HepG2 (cell line): Measurements from ENCODE around the gene MLLT10. TPM values are rescaled to one million over a fixed set of nuclear protein-coding genes. Genes with fewer than 3 reads are reported as not detected.

Experiments
- ATAC-seq: fragments of 200-7000 bp; cut with Tn5 transposase; 3 replicates; pipeline ENCODE4 v1.9.1; 2020; ENCODE audit warnings: mild to moderate bottlenecking, moderate library complexity
- BruUV-seq: library from RNA; stranded (reverse); fragments of 400-500 nt; replicated peaks from 2 replicates; lab custom pipeline; 2021; lab: Mats Ljungman, UMichigan
- CTCF ChIA-PET: fragments of 300-600 bp; formaldehyde crosslinking; extraction: SDS; loops from one replicate; lab custom pipeline; 2021; ENCODE audit warnings: low total read pairs, inconsistent platforms, low intra/inter-chr PET ratio; lab: Yijun Ruan, JAX
- POLR2A ChIA-PET: fragments of 350-600 bp; sonication (Branson Sonifier 250); formaldehyde crosslinking; loops from one replicate; lab custom pipeline; 2020; ENCODE audit warnings: antibody characterized with exemption, inconsistent platforms; lab: Yijun Ruan, JAX
- DNase-seq: peaks from one replicate; pipeline ENCODE4 v3.0.0-alpha.2; 2015; ENCODE audit warnings: low spot score
- FAIRE-seq: peaks from 3 replicates; lab custom pipeline; 2011; peaks lifted over from hg19 to GRCh38; lab: Jason Lieb, UNC
- H2AFZ ChIP-seq: one replicate; pipeline ENCODE4 v1.6.1; 2011; ENCODE audit warnings: low read length, inconsistent platforms
- H3K27ac ChIP-seq: fragments of 300-600 bp; 3 replicates; pipeline ENCODE4 v1.8.0; 2011; ENCODE audit warnings: mixed run types, mild to moderate bottlenecking, mixed read lengths, low read length, inconsistent platforms; ENCODE audit not compliant: insufficient read depth; ENCODE audit errors: extremely low read length
- H3K27me3 ChIP-seq, 2 experiments: fragments of 200-600 bp in 1 of 2; 2 replicates in 1 of 2; 3 replicates in 1 of 2; pipeline versions ENCODE4 v1.6.0 to v1.8.0; 2011; ENCODE audit warnings: low read length in 2 of 2, mild to moderate bottlenecking in 2 of 2, moderate library complexity in 2 of 2, inconsistent platforms in 1 of 2; ENCODE audit not compliant: insufficient read depth in 2 of 2, control insufficient read depth in 1 of 2
- H3K36me3 ChIP-seq, 2 experiments: fragments of 200-600 bp in 1 of 2; replicated peaks in 1 of 2; 2 replicates in 1 of 2; 3 replicates in 1 of 2; pipeline versions ENCODE4 v1.5.1 to v1.8.0; 2011; ENCODE audit warnings: low read length in 2 of 2, inconsistent platforms in 1 of 2; ENCODE audit not compliant: insufficient read depth in 2 of 2, control insufficient read depth in 1 of 2
- H3K4me1 ChIP-seq: 2 replicates; pipeline ENCODE4 v1.5.1; 2012; ENCODE audit warnings: low read length, inconsistent platforms; ENCODE audit not compliant: insufficient read depth
- H3K4me2 ChIP-seq: 2 replicates; pipeline ENCODE4 v1.6.0; 2011; ENCODE audit warnings: low read depth, low read length, inconsistent platforms
- H3K4me3 ChIP-seq, 3 experiments: fragments of 200-600 bp in 1 of 3; sonication (generic), shearing (Covaris generic) in 1 of 3; replicated peaks in 1 of 3; 2 replicates each; pipeline ENCODE4 v1.5.1; 2011 to 2016; ENCODE audit warnings: low read length in 3 of 3, inconsistent platforms in 2 of 3, low read depth in 2 of 3, mild to moderate bottlenecking in 2 of 3, control low read depth in 1 of 3, mixed read lengths in 1 of 3; ENCODE audit not compliant: insufficient read depth in 1 of 3
- H3K79me2 ChIP-seq: one replicate; pipeline ENCODE4 v1.6.1; 2011; ENCODE audit warnings: low read length, inconsistent platforms; ENCODE audit not compliant: insufficient read depth
- H3K9ac ChIP-seq: 2 replicates; pipeline ENCODE4 v1.6.0; 2011; ENCODE audit warnings: mild to moderate bottlenecking, low read depth, low read length, inconsistent platforms; ENCODE audit not compliant: insufficient read depth
- H3K9me3 ChIP-seq: 2 replicates; pipeline ENCODE4 v1.5.1; 2012; ENCODE audit warnings: mild to moderate bottlenecking, low read length
- H4K20me1 ChIP-seq: 2 replicates; pipeline ENCODE4 v1.6.0; 2011; ENCODE audit warnings: inconsistent platforms, mild to moderate bottlenecking, low read length, moderate library complexity; ENCODE audit not compliant: insufficient read depth
- IRF2 ChIP-seq: IDR thresholded peaks from 2 replicates; pipeline ENCODE4 v1.6.1; 2018; ENCODE audit warnings: missing genetic modification reagents, missing compliant biosample characterization
- MAF1 ChIP-seq: sonication (generic); formaldehyde crosslinking; IDR thresholded peaks from 2 replicates; pipeline ENCODE4 v1.5.0; 2020; ENCODE audit warnings: missing genetic modification reagents, borderline replicate concordance
- MAFF ChIP-seq: IDR thresholded peaks from 2 replicates; pipeline ENCODE4 v1.6.1; 2011; ENCODE audit warnings: low read depth, low read length, improper control_type of control experiment
- MAFK ChIP-seq, 2 experiments: IDR thresholded peaks in 1 of 2; conservative IDR thresholded peaks in 1 of 2; 2 replicates each; pipeline ENCODE4 v1.6.1; 2011; ENCODE audit warnings: improper control_type of control experiment in 2 of 2, low read length in 2 of 2
- RELA ChIP-seq: sonication (generic); formaldehyde crosslinking; IDR thresholded peaks from 2 replicates; pipeline ENCODE4 v1.4.0; 2020; ENCODE audit warnings: missing genetic modification reagents
- RFX3 ChIP-seq: IDR thresholded peaks from 2 replicates; pipeline ENCODE4 v1.6.1; 2016; ENCODE audit warnings: missing biosample characterization, missing genetic modification reagents
- STAT5B ChIP-seq: sonication (generic); formaldehyde crosslinking; IDR thresholded peaks from 2 replicates; pipeline ENCODE4 v1.4.0; 2020; ENCODE audit warnings: missing genetic modification reagents
- TRIM24 ChIP-seq: sonication (generic); formaldehyde crosslinking; IDR thresholded peaks from 2 replicates; pipeline ENCODE4 v1.8.0; 2022; ENCODE audit warnings: mild to moderate bottlenecking, missing genetic modification reagents
- ZNF556 ChIP-seq: sonication (generic); formaldehyde crosslinking; IDR thresholded peaks from 2 replicates; pipeline ENCODE4 v1.4.0; 2020; ENCODE audit warnings: mild to moderate bottlenecking, missing genetic modification reagents, borderline replicate concordance
- ZNF563 ChIP-seq: sonication (generic); formaldehyde crosslinking; IDR thresholded peaks from 2 replicates; pipeline ENCODE4 v1.8.0; 2022; ENCODE audit warnings: mild to moderate bottlenecking, moderate library complexity, missing genetic modification reagents
- WGBS: methylation state at CpG from one replicate; pipeline ENCODE4 v1.1.6; 2017; ENCODE audit warnings: low lambda C conversion rate; 5-methylcytosine and 5-hydroxymethylcytosine counted together
- in situ Hi-C: cut with HindIII; loops from 2 replicates; pipeline ENCODE4 v1.10.0; 2017; ENCODE audit warnings: low pct_unique_long_range_greater_than_20kb; ENCODE audit not compliant: extremely low pct_ligation_motif_present
- intact Hi-C: fragments of 100-400 bp; cut with micrococcal nuclease; formaldehyde crosslinking; loops from one replicate; pipeline ENCODE4 v1.10.0; 2022; ENCODE audit not compliant: unreplicated experiment
- polyA plus RNA-seq, 8 experiments: library from polyadenylated mRNA; depleted of rRNA in 3 of 8; stranded (reverse) in 7 of 8; unstranded in 1 of 8; fragments of >200 nt; fragmentation: Illumina TruSeq in 4 of 8; extraction: Trizol in 4 of 8; gene quantifications; 2 replicates each; pipeline versions ENCODE4 v1.2.1 to v1.2.3, GENCODE V29; 2011 to 2016; ENCODE audit warnings: low read depth in 4 of 8, missing spikeins in 1 of 8, mixed read lengths in 1 of 8; ENCODE audit not compliant: insufficient read depth in 1 of 8
- total RNA-seq, 5 experiments: library from RNA; depleted of rRNA; stranded (reverse); fragments of >200 nt; fragmentation: Illumina TruSeq; extraction: Trizol; gene quantifications; 2 replicates each; pipeline ENCODE4 v1.2.3, GENCODE V29; 2016; ENCODE audit warnings: low read depth in 1 of 5
- TF ChIP-seq, protein P1 (sequence below): sonication (generic); formaldehyde crosslinking; IDR thresholded peaks from 2 replicates; pipeline ENCODE4 v1.5.0; 2020; ENCODE audit warnings: missing genetic modification reagents
- TF ChIP-seq, protein P2 (sequence below): sonication (generic); formaldehyde crosslinking; IDR thresholded peaks from 2 replicates; pipeline ENCODE4 v1.5.1; 2020; ENCODE audit warnings: missing genetic modification reagents, mild to moderate bottlenecking, borderline replicate concordance
- TF ChIP-seq, protein P3 (sequence below): fragments of 450-650 bp; IDR thresholded peaks from 2 replicates; pipeline ENCODE4 v1.6.1; 2017; ENCODE audit warnings: mild to moderate bottlenecking

MLLT10 gene
- total and polyA plus RNA-seq, 2 of the 13 experiments (the other 11 are each of a cell fraction or from before 2014, with no cell fraction given) = 51.3 to 84.1 TPM

DNA sequence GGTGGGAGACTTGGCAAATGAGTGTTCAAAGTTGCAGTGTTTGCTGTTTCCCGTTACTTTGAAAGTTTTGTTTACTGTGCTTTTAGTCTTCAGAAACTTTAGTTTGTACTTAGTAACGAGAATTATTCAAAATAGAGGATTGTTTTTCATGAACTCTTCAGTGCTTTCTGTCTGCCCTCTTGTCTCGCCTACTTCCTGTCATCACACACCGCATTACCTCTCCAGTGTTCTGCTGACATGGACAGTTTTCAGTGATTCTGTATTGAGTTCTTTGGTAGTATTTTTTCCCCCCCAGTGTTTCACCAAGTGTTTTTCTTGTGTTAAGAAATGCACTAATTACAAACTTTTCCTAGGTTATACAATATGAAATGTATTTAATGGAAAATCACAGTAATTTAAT, 207.0 kb downstream of the MLLT10 start:
- BruUV-seq = no TSS peak
- Histone ChIP-seq H3K4me1 (no peaks in the 10 kb centered on the region), H3K4me3 (no peak overlapping the region), H3K9me3 (no peaks in the 10 kb centered on the region), H3K36me3 (peaks cover 45 to 81% of the 10 kb centered on the region in 2 experiments), H3K79me2 (no peaks in the 10 kb centered on the region), H2AFZ (no peak overlapping the region), H4K20me1 (no peaks in the 10 kb centered on the region), H3K4me2 (no peak overlapping the region), H3K27ac (no peak overlapping the region), H3K9ac (no peak overlapping the region), H3K27me3 (no peaks in the 10 kb centered on the region)
- in situ Hi-C loops (loop anchor here (25.0 kb wide), 1 partner anchor 454 kb away; no protein-coding TSS in a partner anchor), intact Hi-C loops (no loop called here)
- over 99% methylated on average over 4 of the region's 4 CpGs for WGBS
- CTCF ChIA-PET = no interaction called here
- DNase-seq = no peak
- ATAC-seq = no peak
- POLR2A ChIA-PET = no interaction called here
- FAIRE-seq = no peak
- TF ChIP-seq MAFF (peak; percentile 80), RELA (CRISPR knock-in tag) (no peak), MAFK (conservative IDR thresholded peaks at IDR 0.05 in 1 of 2, IDR thresholded peaks at IDR 0.05 in 1 of 2; ENCODE audit: low read length in 2 of 2) (peak; percentile 81 to 82)

DNA sequence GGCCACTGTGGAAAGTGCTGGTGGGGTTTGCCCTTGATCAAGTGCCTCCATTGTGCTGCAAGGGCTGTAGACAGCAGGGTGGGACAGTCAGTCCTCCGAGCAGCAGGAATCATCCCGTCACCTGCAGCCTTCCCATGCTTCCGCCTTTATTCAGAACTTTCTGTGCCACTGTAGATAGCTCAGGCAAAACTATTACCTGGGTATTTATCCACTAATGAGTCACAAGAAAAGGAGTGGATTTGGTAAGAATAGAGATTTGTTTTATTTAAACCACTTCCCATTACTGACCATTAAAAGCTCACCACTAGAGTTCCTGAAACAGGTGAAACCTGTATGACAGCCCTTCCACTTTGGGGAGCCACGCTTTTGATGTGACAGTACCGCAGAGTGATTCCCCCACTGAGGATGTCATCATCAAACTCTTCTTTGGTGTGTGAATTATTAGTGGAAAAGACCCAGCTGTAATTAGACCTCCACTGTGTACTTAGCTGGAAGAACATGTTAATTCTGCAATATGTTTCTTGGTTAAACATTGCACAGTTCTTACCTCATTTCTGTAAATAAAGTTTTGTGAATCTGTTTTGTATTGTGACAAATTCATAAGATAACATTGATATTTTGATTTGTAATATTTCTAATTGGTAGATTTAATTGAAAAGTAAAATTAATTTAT, 208.8 kb downstream of the MLLT10 start:
- in situ Hi-C loops = loop anchor here (25.0 kb wide), 1 partner anchor 456 kb away; no protein-coding TSS in a partner anchor
- no peak for DNase-seq
- no peak for ATAC-seq
- no peak for FAIRE-seq
- Histone ChIP-seq H3K4me2 (no peak overlapping the region), H3K27me3 (no peaks in the 10 kb centered on the region), H3K27ac (no peak overlapping the region), H3K4me3 (no peak overlapping the region), H3K9ac (no peak overlapping the region), H3K9me3 (no peaks in the 10 kb centered on the region), H3K4me1 (no peaks in the 10 kb centered on the region), H3K79me2 (no peaks in the 10 kb centered on the region), H4K20me1 (no peaks in the 10 kb centered on the region), H3K36me3 (peaks cover 34 to 65% of the 10 kb centered on the region in 2 experiments), H2AFZ (no peak overlapping the region)
- POLR2A ChIA-PET = no interaction called here
- intact Hi-C loops = no loop called here
- CTCF ChIA-PET = no interaction called here
- TSS peak; percentile 13 for BruUV-seq
- 94% methylated on average over 5 of the region's 5 CpGs for WGBS
- TF ChIP-seq, protein P1, sequence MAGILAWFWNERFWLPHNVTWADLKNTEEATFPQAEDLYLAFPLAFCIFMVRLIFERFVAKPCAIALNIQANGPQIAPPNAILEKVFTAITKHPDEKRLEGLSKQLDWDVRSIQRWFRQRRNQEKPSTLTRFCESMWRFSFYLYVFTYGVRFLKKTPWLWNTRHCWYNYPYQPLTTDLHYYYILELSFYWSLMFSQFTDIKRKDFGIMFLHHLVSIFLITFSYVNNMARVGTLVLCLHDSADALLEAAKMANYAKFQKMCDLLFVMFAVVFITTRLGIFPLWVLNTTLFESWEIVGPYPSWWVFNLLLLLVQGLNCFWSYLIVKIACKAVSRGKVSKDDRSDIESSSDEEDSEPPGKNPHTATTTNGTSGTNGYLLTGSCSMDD = no peak
- TF ChIP-seq ZNF556 = no peak
- TF ChIP-seq ZNF563 = no peak
- TF ChIP-seq STAT5B (CRISPR knock-in tag) = no peak
- no peak for TF ChIP-seq MAF1 (CRISPR knock-in tag)
- TF ChIP-seq TRIM24 (CRISPR knock-in tag) = no peak
- TF ChIP-seq, protein P2, sequence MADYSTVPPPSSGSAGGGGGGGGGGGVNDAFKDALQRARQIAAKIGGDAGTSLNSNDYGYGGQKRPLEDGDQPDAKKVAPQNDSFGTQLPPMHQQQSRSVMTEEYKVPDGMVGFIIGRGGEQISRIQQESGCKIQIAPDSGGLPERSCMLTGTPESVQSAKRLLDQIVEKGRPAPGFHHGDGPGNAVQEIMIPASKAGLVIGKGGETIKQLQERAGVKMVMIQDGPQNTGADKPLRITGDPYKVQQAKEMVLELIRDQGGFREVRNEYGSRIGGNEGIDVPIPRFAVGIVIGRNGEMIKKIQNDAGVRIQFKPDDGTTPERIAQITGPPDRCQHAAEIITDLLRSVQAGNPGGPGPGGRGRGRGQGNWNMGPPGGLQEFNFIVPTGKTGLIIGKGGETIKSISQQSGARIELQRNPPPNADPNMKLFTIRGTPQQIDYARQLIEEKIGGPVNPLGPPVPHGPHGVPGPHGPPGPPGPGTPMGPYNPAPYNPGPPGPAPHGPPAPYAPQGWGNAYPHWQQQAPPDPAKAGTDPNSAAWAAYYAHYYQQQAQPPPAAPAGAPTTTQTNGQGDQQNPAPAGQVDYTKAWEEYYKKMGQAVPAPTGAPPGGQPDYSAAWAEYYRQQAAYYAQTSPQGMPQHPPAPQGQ (CRISPR knock-in tag) = no peak
- TF ChIP-seq, protein P3, sequence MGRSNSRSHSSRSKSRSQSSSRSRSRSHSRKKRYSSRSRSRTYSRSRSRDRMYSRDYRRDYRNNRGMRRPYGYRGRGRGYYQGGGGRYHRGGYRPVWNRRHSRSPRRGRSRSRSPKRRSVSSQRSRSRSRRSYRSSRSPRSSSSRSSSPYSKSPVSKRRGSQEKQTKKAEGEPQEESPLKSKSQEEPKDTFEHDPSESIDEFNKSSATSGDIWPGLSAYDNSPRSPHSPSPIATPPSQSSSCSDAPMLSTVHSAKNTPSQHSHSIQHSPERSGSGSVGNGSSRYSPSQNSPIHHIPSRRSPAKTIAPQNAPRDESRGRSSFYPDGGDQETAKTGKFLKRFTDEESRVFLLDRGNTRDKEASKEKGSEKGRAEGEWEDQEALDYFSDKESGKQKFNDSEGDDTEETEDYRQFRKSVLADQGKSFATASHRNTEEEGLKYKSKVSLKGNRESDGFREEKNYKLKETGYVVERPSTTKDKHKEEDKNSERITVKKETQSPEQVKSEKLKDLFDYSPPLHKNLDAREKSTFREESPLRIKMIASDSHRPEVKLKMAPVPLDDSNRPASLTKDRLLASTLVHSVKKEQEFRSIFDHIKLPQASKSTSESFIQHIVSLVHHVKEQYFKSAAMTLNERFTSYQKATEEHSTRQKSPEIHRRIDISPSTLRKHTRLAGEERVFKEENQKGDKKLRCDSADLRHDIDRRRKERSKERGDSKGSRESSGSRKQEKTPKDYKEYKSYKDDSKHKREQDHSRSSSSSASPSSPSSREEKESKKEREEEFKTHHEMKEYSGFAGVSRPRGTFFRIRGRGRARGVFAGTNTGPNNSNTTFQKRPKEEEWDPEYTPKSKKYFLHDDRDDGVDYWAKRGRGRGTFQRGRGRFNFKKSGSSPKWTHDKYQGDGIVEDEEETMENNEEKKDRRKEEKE = no peak
- TF ChIP-seq RFX3 (CRISPR knock-in tag) = no peak
- no peak for TF ChIP-seq IRF2
